A549 (cell line): ENCODE measurements around the gene MS4A18. TPM values are rescaled to one million over a fixed set of nuclear protein-coding genes. Genes with fewer than 3 reads are reported as not detected.

Experiments used
- ATAC-seq, 2 experiments: fragments of 200-7000 bp in 1 of 2; fragments of >200 bp in 1 of 2; cut with Nextera tagmentation in 1 of 2; cut with Tn5 transposase in 1 of 2; 3 replicates each; pipeline versions ENCODE4 v1.8.0 to v1.9.1; 2018 to 2020; ENCODE audit warnings: mild to moderate bottlenecking in 1 of 2, moderate library complexity in 1 of 2
- CTCF ChIA-PET: fragments of 300-600 bp; sonication (Branson Sonifier 250); formaldehyde crosslinking; extraction: SDS; loops from one replicate; lab custom pipeline; 2021; ENCODE audit warnings: antibody characterized with exemption, inconsistent platforms; lab: Yijun Ruan, JAX
- POLR2A ChIA-PET: fragments of 350-600 bp; formaldehyde crosslinking; extraction: SDS; loops from one replicate; lab custom pipeline; 2021; ENCODE audit warnings: antibody characterized with exemption, inconsistent platforms; lab: Yijun Ruan, JAX
- DNase-seq, 2 experiments: peaks; one replicate each; pipeline versions ENCODE4 v3.0.0 to v3.0.0-alpha.2; 2011 to 2016; ENCODE audit warnings: low read depth in 1 of 2, low spot score in 1 of 2
- FAIRE-seq: peaks from 2 replicates; lab custom pipeline; 2011; peaks lifted over from hg19 to GRCh38; lab: Jason Lieb, UNC
- H3K27ac ChIP-seq, 2 experiments: fragments of >200 bp; sonication (Bioruptor Twin); formaldehyde crosslinking; 3 replicates each; pipeline ENCODE4 v1.5.1; 2016 to 2017
- H3K4me1 ChIP-seq: fragments of >200 bp; sonication (Bioruptor Twin); formaldehyde crosslinking; 3 replicates; pipeline ENCODE4 v1.6.1; 2016
- H3K4me2 ChIP-seq: fragments of >200 bp; sonication (Bioruptor Twin); formaldehyde crosslinking; 3 replicates; pipeline ENCODE4 v1.6.1; 2016
- H3K4me3 ChIP-seq: fragments of >200 bp; sonication (Bioruptor Twin); formaldehyde crosslinking; 3 replicates; pipeline ENCODE4 v1.5.1; 2016
- H3K9me3 ChIP-seq: fragments of >200 bp; sonication (Bioruptor Twin); formaldehyde crosslinking; 3 replicates; pipeline ENCODE4 v1.6.1; 2016
- CEBPB ChIP-seq, 2 experiments: fragments of >200 bp in 1 of 2; sonication (Bioruptor Twin) in 1 of 2; formaldehyde crosslinking in 1 of 2; IDR thresholded peaks; 2 replicates each; pipeline ENCODE4 v1.6.1; 2012 to 2016
- CHD4 ChIP-seq: fragments of 200-600 bp; sonication (generic); IDR thresholded peaks from 2 replicates; pipeline ENCODE4 v1.6.1; 2016; ENCODE audit warnings: antibody characterized with exemption, mild to moderate bottlenecking, borderline replicate concordance
- CTCF ChIP-seq: fragments of >200 bp; sonication (Bioruptor Twin); formaldehyde crosslinking; IDR thresholded peaks from 3 replicates; pipeline ENCODE4 v1.5.1; 2016
- EHF ChIP-seq: fragments of 250-450 bp; sonication (Bioruptor Pico); IDR thresholded peaks from 2 replicates; pipeline ENCODE4 v1.5.0; 2020; ENCODE audit warnings: mild to moderate bottlenecking
- EHMT2 ChIP-seq: fragments of 200-600 bp; sonication (generic); IDR thresholded peaks from 2 replicates; pipeline ENCODE4 v1.6.1; 2016; ENCODE audit warnings: antibody characterized with exemption, low read depth, mild to moderate bottlenecking, moderate library complexity
- EP300 ChIP-seq, 2 experiments: fragments of >200 bp; sonication (Bioruptor Twin); formaldehyde crosslinking; IDR thresholded peaks; 2 replicates in 1 of 2; 3 replicates in 1 of 2; pipeline ENCODE4 v1.6.1; 2016 to 2017
- ESRRA ChIP-seq: fragments of 150-350 bp; IDR thresholded peaks from 2 replicates; pipeline ENCODE4 v1.6.1; 2014; ENCODE audit warnings: mild to moderate bottlenecking, low read length, borderline replicate concordance
- FOSB ChIP-seq: fragments of 250-450 bp; sonication (Bioruptor Pico); IDR thresholded peaks from 2 replicates; pipeline ENCODE4 v1.5.0; 2020; ENCODE audit warnings: mild to moderate bottlenecking, moderate library complexity
- FOSL2 ChIP-seq, 2 experiments: fragments of 450-650 bp in 1 of 2; fragments of >200 bp in 1 of 2; sonication (Bioruptor Twin) in 1 of 2; formaldehyde crosslinking; IDR thresholded peaks; 2 replicates each; pipeline versions ENCODE4 v1.5.0 to v1.6.1; 2016 to 2020; ENCODE audit warnings: mild to moderate bottlenecking in 1 of 2, moderate library complexity in 1 of 2
- FOXS1 ChIP-seq: fragments of 250-450 bp; sonication (Bioruptor Pico); IDR thresholded peaks from 2 replicates; pipeline ENCODE4 v1.5.0; 2020; ENCODE audit warnings: mild to moderate bottlenecking, moderate library complexity
- HDAC2 ChIP-seq: fragments of 200-600 bp; sonication (generic); IDR thresholded peaks from 2 replicates; pipeline ENCODE4 v1.6.1; 2016
- JUNB ChIP-seq: fragments of >200 bp; sonication (Bioruptor Twin); formaldehyde crosslinking; IDR thresholded peaks from 2 replicates; pipeline ENCODE4 v1.6.1; 2016
- KDM5A ChIP-seq: fragments of 200-600 bp; sonication (generic); IDR thresholded peaks from 2 replicates; pipeline ENCODE4 v1.6.1; 2016; ENCODE audit warnings: antibody characterized with exemption, mild to moderate bottlenecking
- MAZ ChIP-seq: fragments of 150-350 bp; IDR thresholded peaks from 2 replicates; pipeline ENCODE4 v1.6.1; 2014; ENCODE audit warnings: antibody characterized with exemption, low read depth, low read length, borderline replicate concordance
- MYC ChIP-seq: IDR thresholded peaks from 2 replicates; pipeline ENCODE4 v1.6.1; 2012; ENCODE audit warnings: mild to moderate bottlenecking, inconsistent platforms, low read length, improper control_type of control experiment, borderline replicate concordance
- NFE2L2 ChIP-seq: fragments of 150-350 bp; conservative IDR thresholded peaks from 2 replicates; pipeline ENCODE4 v1.6.1; 2014; ENCODE audit warnings: low read length
- NPAS2 ChIP-seq: fragments of 250-450 bp; sonication (Bioruptor Pico); IDR thresholded peaks from 2 replicates; pipeline ENCODE4 v1.8.0; 2022; ENCODE audit warnings: mild to moderate bottlenecking, moderate library complexity, borderline replicate concordance
- NR3C1 ChIP-seq: fragments of >200 bp; sonication (Bioruptor Twin); formaldehyde crosslinking; IDR thresholded peaks from 3 replicates; pipeline ENCODE4 v1.6.1; 2017
- POLR2AphosphoS2 ChIP-seq: conservative IDR thresholded peaks from 2 replicates; pipeline ENCODE4 v1.6.1; 2012; ENCODE audit warnings: low read length, improper control_type of control experiment, inconsistent platforms
- RAD21 ChIP-seq, 2 experiments: fragments of >200 bp in 1 of 2; sonication (Bioruptor Twin) in 1 of 2; formaldehyde crosslinking in 1 of 2; IDR thresholded peaks in 1 of 2; conservative IDR thresholded peaks in 1 of 2; 2 replicates in 1 of 2; 3 replicates in 1 of 2; pipeline ENCODE4 v1.6.1; 2012 to 2018; ENCODE audit warnings: inconsistent platforms in 1 of 2
- RARB ChIP-seq: fragments of 250-450 bp; sonication (Bioruptor Pico); IDR thresholded peaks from 2 replicates; pipeline ENCODE4 v1.8.0; 2021; ENCODE audit warnings: mild to moderate bottlenecking, moderate library complexity
- RCOR1 ChIP-seq: fragments of 150-350 bp; IDR thresholded peaks from 2 replicates; pipeline ENCODE4 v1.6.1; 2014; ENCODE audit warnings: antibody characterized with exemption, low read length, low read depth
- TFCP2L1 ChIP-seq: fragments of 250-450 bp; sonication (Bioruptor Pico); IDR thresholded peaks from 2 replicates; pipeline ENCODE4 v1.5.0; 2021; ENCODE audit warnings: mild to moderate bottlenecking
- ZC3H11A ChIP-seq: fragments of 450-650 bp; IDR thresholded peaks from 2 replicates; pipeline ENCODE4 v1.6.1; 2014; ENCODE audit warnings: antibody characterized with exemption, mild to moderate bottlenecking
- ZFP36 ChIP-seq: fragments of 450-650 bp; IDR thresholded peaks from 2 replicates; pipeline ENCODE4 v1.6.1; 2014; ENCODE audit warnings: borderline replicate concordance; ENCODE audit not compliant: partially characterized antibody
- ZNF302 ChIP-seq: fragments of 250-450 bp; sonication (Bioruptor Pico); IDR thresholded peaks from 2 replicates; pipeline ENCODE4 v1.9.0; 2021; ENCODE audit warnings: inconsistent platforms, mild to moderate bottlenecking, moderate library complexity
- ZSCAN20 ChIP-seq: fragments of 250-450 bp; sonication (Bioruptor Pico); IDR thresholded peaks from 2 replicates; pipeline ENCODE4 v1.8.0; 2022; ENCODE audit warnings: mild to moderate bottlenecking, moderate library complexity
- WGBS: methylation state at CpG from one replicate; pipeline ENCODE4 v1.1.6; 2017; ENCODE audit errors: missing lambda C conversion rate; 5-methylcytosine and 5-hydroxymethylcytosine counted together
- polyA plus RNA-seq, 4 experiments: library from polyadenylated mRNA; depleted of rRNA in 3 of 4; stranded (reverse); fragments of >200 nt; fragmentation: RNase III in 1 of 4; extraction: RNeasy Plus Mini Kit Qiagen cat#74134 plus additional on column Dnase treatment in 1 of 4; gene quantifications; 2 replicates in 3 of 4; 3 replicates in 1 of 4; pipeline ENCODE4 v1.2.3, GENCODE V29; 2011 to 2017
- TF ChIP-seq, protein P1 (sequence below): IDR thresholded peaks from 2 replicates; pipeline ENCODE4 v1.6.1; 2012
- TF ChIP-seq, protein P2 (sequence below): IDR thresholded peaks from 2 replicates; pipeline ENCODE4 v1.6.1; 2012; ENCODE audit warnings: low read depth, borderline replicate concordance
- TF ChIP-seq, protein P3 (sequence below): fragments of 250-450 bp; sonication (Bioruptor Pico); IDR thresholded peaks from 2 replicates; pipeline ENCODE4 v1.5.0; 2020; ENCODE audit warnings: low read depth, mild to moderate bottlenecking, moderate library complexity

MS4A18 gene
- polyA plus RNA-seq, 2 of the 4 experiments (the other 2 are of a cell fraction) = not detected

DNA sequence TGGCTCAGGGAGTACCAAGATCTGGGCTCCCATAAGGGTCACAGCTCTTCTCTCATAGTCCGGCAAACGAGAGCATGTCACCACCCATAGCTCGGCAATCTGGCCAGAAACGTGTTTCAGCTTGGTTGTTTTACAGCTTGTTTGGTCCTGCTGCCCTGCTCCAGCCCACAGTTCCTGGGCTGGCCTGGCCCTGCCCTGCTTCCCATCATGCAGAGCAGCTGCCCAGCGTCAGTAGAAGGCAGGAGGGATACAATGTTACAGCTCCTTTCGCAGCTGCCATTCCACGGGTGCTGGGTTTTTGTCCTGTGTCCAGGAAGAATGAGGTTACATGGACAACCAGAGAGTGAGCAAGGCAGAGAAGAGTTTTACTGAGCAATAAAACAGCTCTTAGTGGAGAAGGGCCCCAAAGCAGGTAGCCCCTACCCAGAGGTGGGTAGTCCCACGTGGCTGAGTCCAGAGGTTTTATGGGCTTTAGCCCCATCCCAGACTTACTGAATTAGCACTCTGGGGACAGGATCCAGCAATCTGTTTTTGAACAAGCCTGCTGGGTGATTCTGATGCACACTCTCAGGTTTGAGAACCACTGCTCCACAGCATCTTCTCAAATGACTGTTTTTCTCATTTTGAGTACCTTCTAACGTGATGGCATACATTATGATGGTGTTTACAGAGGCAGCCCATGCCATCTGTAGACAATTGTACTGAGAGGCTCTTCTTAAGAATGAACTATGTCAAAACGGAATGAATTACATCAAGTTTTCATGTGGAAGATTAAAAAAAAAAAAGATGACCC lies 5.8 kb upstream of the MS4A18 start:
- FAIRE-seq = no peak
- WGBS = 8% methylated on average over 10 of the region's 10 CpGs
- ATAC-seq = no peak
- no peak overlapping the region for H3K4me2 ChIP-seq
- TF ChIP-seq NFE2L2 = no peak
- TF ChIP-seq, protein P1, sequence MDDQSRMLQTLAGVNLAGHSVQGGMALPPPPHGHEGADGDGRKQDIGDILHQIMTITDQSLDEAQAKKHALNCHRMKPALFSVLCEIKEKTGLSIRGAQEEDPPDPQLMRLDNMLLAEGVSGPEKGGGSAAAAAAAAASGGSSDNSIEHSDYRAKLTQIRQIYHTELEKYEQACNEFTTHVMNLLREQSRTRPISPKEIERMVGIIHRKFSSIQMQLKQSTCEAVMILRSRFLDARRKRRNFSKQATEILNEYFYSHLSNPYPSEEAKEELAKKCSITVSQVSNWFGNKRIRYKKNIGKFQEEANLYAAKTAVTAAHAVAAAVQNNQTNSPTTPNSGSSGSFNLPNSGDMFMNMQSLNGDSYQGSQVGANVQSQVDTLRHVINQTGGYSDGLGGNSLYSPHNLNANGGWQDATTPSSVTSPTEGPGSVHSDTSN = no peak
- no peak for TF ChIP-seq CEBPB (IDR thresholded peaks at IDR 0.05)
- no peak for TF ChIP-seq RARB (CRISPR knock-in tag)
- TF ChIP-seq ZNF302 (CRISPR knock-in tag) = no peak
- no peak for TF ChIP-seq EP300 (IDR thresholded peaks at IDR 0.05)
- TF ChIP-seq CHD4 = no peak
- TF ChIP-seq EHF (CRISPR knock-in tag) = no peak
- TF ChIP-seq HDAC2 = no peak
- TF ChIP-seq JUNB = no peak
- TF ChIP-seq, protein P2, sequence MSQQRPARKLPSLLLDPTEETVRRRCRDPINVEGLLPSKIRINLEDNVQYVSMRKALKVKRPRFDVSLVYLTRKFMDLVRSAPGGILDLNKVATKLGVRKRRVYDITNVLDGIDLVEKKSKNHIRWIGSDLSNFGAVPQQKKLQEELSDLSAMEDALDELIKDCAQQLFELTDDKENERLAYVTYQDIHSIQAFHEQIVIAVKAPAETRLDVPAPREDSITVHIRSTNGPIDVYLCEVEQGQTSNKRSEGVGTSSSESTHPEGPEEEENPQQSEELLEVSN = no peak
- no peak for TF ChIP-seq RCOR1
- no peak for TF ChIP-seq FOSB (CRISPR knock-in tag)
- TF ChIP-seq NR3C1 = no peak
- no peak for TF ChIP-seq CTCF
- no peak for TF ChIP-seq ZSCAN20 (CRISPR knock-in tag)
- no peak for TF ChIP-seq POLR2AphosphoS2
- TF ChIP-seq ZFP36 = no peak
- TF ChIP-seq, all 56 proteins: peak for 0
- H3K27ac ChIP-seq = no peak overlapping the region
- H3K9me3 ChIP-seq = peaks cover 10% of the 10 kb centered on the region; the same call in 2 of the 3 replicates
- no peak for DNase-seq
- H3K4me3 ChIP-seq = no peak overlapping the region
- ChIA-PET CTCF (interaction anchor here (0.7 kb wide), 1 partner anchor 17 kb away, joined by 3 read pairs; no protein-coding TSS in a partner anchor), POLR2A (no interaction called here)
- H3K4me1 ChIP-seq = no peaks in the 10 kb centered on the region

GRCh38 chr11:60719391-60719790 lies 5.1 kb upstream of the MS4A18 start:
- no peak overlapping the region for H3K4me3 ChIP-seq
- no peak for TF ChIP-seq TFCP2L1
- no peak for TF ChIP-seq MAZ
- TF ChIP-seq, all 56 proteins: peak for 0
- POLR2A ChIA-PET = no interaction called here
- H3K9me3 ChIP-seq = peaks cover 10% of the 10 kb centered on the region; the same call in 2 of the 3 replicates
- no peak overlapping the region for H3K27ac ChIP-seq
- no peak for ATAC-seq
- CTCF ChIA-PET = no interaction called here
- FAIRE-seq = no peak
- 30% methylated on average over 4 of the region's 4 CpGs for WGBS
- no peak for DNase-seq
- no peak overlapping the region for H3K4me2 ChIP-seq
- H3K4me1 ChIP-seq = no peaks in the 10 kb centered on the region

DNA sequence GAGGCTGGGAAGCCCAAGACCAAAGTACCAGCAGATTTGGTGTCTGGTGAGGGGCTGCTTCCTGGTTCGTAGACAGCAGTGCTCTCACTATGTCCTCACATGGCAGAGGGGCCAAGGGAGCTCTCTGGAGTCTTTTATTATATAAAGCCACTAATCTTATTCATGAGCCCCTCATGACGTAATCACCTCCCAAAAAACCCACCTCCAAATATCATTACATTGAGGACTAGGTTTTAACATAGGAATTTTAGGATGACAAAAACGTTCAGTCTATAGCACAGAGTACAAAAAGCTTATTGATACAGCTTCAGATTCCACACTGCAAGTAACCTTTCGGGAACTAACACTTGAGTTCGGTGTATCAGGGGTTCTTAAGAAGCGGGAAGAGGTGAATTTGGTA lies 4.1 kb upstream of the MS4A18 start:
- POLR2A ChIA-PET = no interaction called here
- no peak for DNase-seq
- CTCF ChIA-PET = interaction anchor here (0.6 kb wide), 1 partner anchor 733 kb away, joined by 3 read pairs; no protein-coding TSS in a partner anchor
- TF ChIP-seq EHF (CRISPR knock-in tag) (no peak), EP300 (IDR thresholded peaks at IDR 0.05) (no peak), CEBPB (IDR thresholded peaks at IDR 0.05) (no peak), NPAS2 (CRISPR knock-in tag) (no peak), MYC (no peak), KDM5A (no peak), EHMT2 (no peak), FOXS1 (CRISPR knock-in tag) (no peak), FOSB (CRISPR knock-in tag) (no peak), FOSL2 (IDR thresholded peaks at IDR 0.05) (no peak), FOSL2 (CRISPR knock-in tag; IDR thresholded peaks at IDR 0.05) (no peak), ZC3H11A (no peak), TFCP2L1 (no peak), ESRRA (no peak), ZSCAN20 (CRISPR knock-in tag) (no peak), RAD21 (conservative IDR thresholded peaks at IDR 0.05 in 1 of 2, IDR thresholded peaks at IDR 0.05 in 1 of 2) (no peak)
- TF ChIP-seq, protein P3, sequence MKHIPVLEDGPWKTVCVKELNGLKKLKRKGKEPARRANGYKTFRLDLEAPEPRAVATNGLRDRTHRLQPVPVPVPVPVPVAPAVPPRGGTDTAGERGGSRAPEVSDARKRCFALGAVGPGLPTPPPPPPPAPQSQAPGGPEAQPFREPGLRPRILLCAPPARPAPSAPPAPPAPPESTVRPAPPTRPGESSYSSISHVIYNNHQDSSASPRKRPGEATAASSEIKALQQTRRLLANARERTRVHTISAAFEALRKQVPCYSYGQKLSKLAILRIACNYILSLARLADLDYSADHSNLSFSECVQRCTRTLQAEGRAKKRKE = no peak
- no peak overlapping the region for H3K4me3 ChIP-seq
- no peak for ATAC-seq
- H3K9me3 ChIP-seq = peaks cover 10% of the 10 kb centered on the region; the same call in 2 of the 3 replicates
- FAIRE-seq = no peak
- no peak overlapping the region for H3K27ac ChIP-seq
- no peak overlapping the region for H3K4me2 ChIP-seq
- no peaks in the 10 kb centered on the region for H3K4me1 ChIP-seq
- WGBS = 11% methylated on average over 6 of the region's 6 CpGs
